Panc1 (cell line): ENCODE measurements around the gene GNG10. TPM values are rescaled to one million over a fixed set of nuclear protein-coding genes. Genes with fewer than 3 reads are reported as not detected.

ENCODE experiments used
- ATAC-seq: fragments of 200-7000 bp; cut with Tn5 transposase; 2 replicates; pipeline ENCODE4 v1.9.1; 2020; ENCODE audit warnings: mild to moderate bottlenecking, moderate library complexity
- BruUV-seq: library from RNA; stranded (reverse); fragments of 400-500 nt; replicated peaks from 2 replicates; lab custom pipeline; 2021; lab: Mats Ljungman, UMichigan
- CTCF ChIA-PET: fragments of 300-600 bp; sonication (Branson Sonifier 250); formaldehyde crosslinking; loops from one replicate; lab custom pipeline; 2022; ENCODE audit warnings: antibody characterized with exemption; lab: Charles Lee
- POLR2A ChIA-PET: fragments of 300-600 bp; sonication (Branson Sonifier 250); formaldehyde crosslinking; loops from one replicate; lab custom pipeline; 2022; ENCODE audit warnings: antibody characterized with exemption; lab: Charles Lee
- DNase-seq: peaks from one replicate; pipeline ENCODE4 v3.0.0-alpha.2; 2010; ENCODE audit warnings: low read depth, low spot score
- H3K27ac ChIP-seq: 2 replicates; pipeline ENCODE4 v1.5.1; 2011; ENCODE audit warnings: mild to moderate bottlenecking, low read length, inconsistent platforms
- H3K27me3 ChIP-seq: fragments of 200-500 bp; sonication (Bioruptor generic); 2 replicates; pipeline ENCODE4 v1.6.0; 2014; ENCODE audit warnings: low read length, inconsistent platforms; ENCODE audit not compliant: control insufficient read depth, insufficient read depth
- H3K36me3 ChIP-seq: fragments of 200-500 bp; sonication (Bioruptor generic); 2 replicates; pipeline ENCODE4 v1.5.1; 2014; ENCODE audit warnings: inconsistent platforms, mild to moderate bottlenecking, low read length, moderate library complexity; ENCODE audit not compliant: control insufficient read depth, insufficient read depth
- H3K4me1 ChIP-seq: 2 replicates; pipeline ENCODE4 v1.5.1; 2011; ENCODE audit warnings: inconsistent platforms, mild to moderate bottlenecking, low read length, moderate library complexity; ENCODE audit not compliant: control insufficient read depth, insufficient read depth
- H3K4me3 ChIP-seq, 2 experiments: 2 replicates each; pipeline ENCODE4 v1.5.1; 2011 to 2012; ENCODE audit warnings: low read depth in 2 of 2, low read length in 2 of 2, mild to moderate bottlenecking in 2 of 2, inconsistent platforms in 1 of 2, moderate library complexity in 1 of 2
- H3K9me3 ChIP-seq: fragments of 200-500 bp; sonication (Bioruptor generic); 2 replicates; pipeline ENCODE4 v1.5.1; 2014; ENCODE audit warnings: low read depth, mild to moderate bottlenecking, inconsistent platforms, low read length, moderate library complexity; ENCODE audit not compliant: control insufficient read depth, insufficient read depth
- POLR2AphosphoS5 ChIP-seq: IDR thresholded peaks from 2 replicates; pipeline ENCODE4 v1.6.1; 2012; ENCODE audit warnings: mild to moderate bottlenecking, low read depth, low read length, moderate library complexity
- SIN3A ChIP-seq: IDR thresholded peaks from 2 replicates; pipeline ENCODE4 v1.6.1; 2012; ENCODE audit warnings: low read depth, mild to moderate bottlenecking, low read length, moderate library complexity, borderline replicate concordance; ENCODE audit not compliant: insufficient read depth
- TCF7L2 ChIP-seq: IDR thresholded peaks from 2 replicates; pipeline ENCODE4 v1.6.1; 2011; ENCODE audit warnings: mild to moderate bottlenecking, low read depth, low read length, inconsistent platforms
- in situ Hi-C: cut with HindIII; loops from 2 replicates; pipeline ENCODE4 v1.10.0; 2016; ENCODE audit warnings: low sequenced_read_pairs, low pct_unique_long_range_greater_than_20kb
- intact Hi-C: fragments of 100-400 bp; cut with micrococcal nuclease; formaldehyde crosslinking; loops from one replicate; pipeline ENCODE4 v1.10.0; 2022; ENCODE audit not compliant: unreplicated experiment
- total RNA-seq: library from RNA; stranded (reverse); gene quantifications from one replicate; pipeline ENCODE4 v1.2.1, GENCODE V29; 2021; ENCODE audit not compliant: unreplicated experiment
- TF ChIP-seq, protein P1 (sequence below): fragments of 450-650 bp; IDR thresholded peaks from 2 replicates; pipeline ENCODE4 v1.5.1; 2017; ENCODE audit warnings: mild to moderate bottlenecking
- TF ChIP-seq, protein P2 (sequence below), 2 experiments: IDR thresholded peaks; 2 replicates each; pipeline ENCODE4 v1.6.1; 2011 to 2012; ENCODE audit warnings: low read depth in 2 of 2, control low read depth in 1 of 2, low read length in 1 of 2, mild to moderate bottlenecking in 1 of 2, moderate library complexity in 1 of 2; ENCODE audit not compliant: insufficient read depth in 1 of 2

GNG10 gene
- total RNA-seq, 1 experiment from 2014 or later, result 40.0 TPM

DNA sequence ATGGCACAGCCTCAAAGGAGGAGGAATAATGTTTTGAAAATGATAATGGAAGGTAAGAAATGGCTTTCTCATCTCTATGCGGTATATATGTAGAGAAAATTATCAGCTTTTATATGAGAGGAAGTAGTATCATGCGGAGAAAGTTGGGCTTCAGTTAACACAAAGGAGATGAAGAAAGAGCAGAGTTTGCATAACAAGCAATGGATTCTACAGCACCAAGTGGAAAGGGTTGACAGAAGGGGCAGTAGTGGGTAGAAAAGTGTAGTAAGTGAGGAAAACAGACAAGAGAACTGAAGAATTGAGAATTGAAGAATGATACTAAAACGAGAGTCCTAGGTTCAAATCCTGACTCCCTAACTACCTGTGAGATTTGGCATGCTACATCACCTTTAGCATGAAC, 51.0 kb downstream of the GNG10 start:
- Histone ChIP-seq H3K27ac (no peak overlapping the region), H3K9me3 (no peaks in the 10 kb centered on the region), H3K4me3 (no peak overlapping the region), H3K4me1 (no peaks in the 10 kb centered on the region), H3K27me3 (no peaks in the 10 kb centered on the region), H3K36me3 (no peaks in the 10 kb centered on the region)
- TF ChIP-seq, protein P1, sequence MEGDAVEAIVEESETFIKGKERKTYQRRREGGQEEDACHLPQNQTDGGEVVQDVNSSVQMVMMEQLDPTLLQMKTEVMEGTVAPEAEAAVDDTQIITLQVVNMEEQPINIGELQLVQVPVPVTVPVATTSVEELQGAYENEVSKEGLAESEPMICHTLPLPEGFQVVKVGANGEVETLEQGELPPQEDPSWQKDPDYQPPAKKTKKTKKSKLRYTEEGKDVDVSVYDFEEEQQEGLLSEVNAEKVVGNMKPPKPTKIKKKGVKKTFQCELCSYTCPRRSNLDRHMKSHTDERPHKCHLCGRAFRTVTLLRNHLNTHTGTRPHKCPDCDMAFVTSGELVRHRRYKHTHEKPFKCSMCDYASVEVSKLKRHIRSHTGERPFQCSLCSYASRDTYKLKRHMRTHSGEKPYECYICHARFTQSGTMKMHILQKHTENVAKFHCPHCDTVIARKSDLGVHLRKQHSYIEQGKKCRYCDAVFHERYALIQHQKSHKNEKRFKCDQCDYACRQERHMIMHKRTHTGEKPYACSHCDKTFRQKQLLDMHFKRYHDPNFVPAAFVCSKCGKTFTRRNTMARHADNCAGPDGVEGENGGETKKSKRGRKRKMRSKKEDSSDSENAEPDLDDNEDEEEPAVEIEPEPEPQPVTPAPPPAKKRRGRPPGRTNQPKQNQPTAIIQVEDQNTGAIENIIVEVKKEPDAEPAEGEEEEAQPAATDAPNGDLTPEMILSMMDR, result no peak
- TF ChIP-seq SIN3A (no peak), TCF7L2 (no peak), POLR2AphosphoS5 (no peak)
- TF ChIP-seq, protein P2, sequence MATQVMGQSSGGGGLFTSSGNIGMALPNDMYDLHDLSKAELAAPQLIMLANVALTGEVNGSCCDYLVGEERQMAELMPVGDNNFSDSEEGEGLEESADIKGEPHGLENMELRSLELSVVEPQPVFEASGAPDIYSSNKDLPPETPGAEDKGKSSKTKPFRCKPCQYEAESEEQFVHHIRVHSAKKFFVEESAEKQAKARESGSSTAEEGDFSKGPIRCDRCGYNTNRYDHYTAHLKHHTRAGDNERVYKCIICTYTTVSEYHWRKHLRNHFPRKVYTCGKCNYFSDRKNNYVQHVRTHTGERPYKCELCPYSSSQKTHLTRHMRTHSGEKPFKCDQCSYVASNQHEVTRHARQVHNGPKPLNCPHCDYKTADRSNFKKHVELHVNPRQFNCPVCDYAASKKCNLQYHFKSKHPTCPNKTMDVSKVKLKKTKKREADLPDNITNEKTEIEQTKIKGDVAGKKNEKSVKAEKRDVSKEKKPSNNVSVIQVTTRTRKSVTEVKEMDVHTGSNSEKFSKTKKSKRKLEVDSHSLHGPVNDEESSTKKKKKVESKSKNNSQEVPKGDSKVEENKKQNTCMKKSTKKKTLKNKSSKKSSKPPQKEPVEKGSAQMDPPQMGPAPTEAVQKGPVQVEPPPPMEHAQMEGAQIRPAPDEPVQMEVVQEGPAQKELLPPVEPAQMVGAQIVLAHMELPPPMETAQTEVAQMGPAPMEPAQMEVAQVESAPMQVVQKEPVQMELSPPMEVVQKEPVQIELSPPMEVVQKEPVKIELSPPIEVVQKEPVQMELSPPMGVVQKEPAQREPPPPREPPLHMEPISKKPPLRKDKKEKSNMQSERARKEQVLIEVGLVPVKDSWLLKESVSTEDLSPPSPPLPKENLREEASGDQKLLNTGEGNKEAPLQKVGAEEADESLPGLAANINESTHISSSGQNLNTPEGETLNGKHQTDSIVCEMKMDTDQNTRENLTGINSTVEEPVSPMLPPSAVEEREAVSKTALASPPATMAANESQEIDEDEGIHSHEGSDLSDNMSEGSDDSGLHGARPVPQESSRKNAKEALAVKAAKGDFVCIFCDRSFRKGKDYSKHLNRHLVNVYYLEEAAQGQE (IDR thresholded peaks at IDR 0.05; ENCODE audit: insufficient read depth in 1 of 2, low read depth in 2 of 2, low read length in 1 of 2), result no peak
- in situ Hi-C loops (no loop called here), intact Hi-C loops (no loop called here)
- CTCF ChIA-PET, result no interaction called here
- POLR2A ChIA-PET, result no interaction called here
- DNase-seq, result no peak
- no TSS peak for BruUV-seq
- ATAC-seq, result no peak

DNA sequence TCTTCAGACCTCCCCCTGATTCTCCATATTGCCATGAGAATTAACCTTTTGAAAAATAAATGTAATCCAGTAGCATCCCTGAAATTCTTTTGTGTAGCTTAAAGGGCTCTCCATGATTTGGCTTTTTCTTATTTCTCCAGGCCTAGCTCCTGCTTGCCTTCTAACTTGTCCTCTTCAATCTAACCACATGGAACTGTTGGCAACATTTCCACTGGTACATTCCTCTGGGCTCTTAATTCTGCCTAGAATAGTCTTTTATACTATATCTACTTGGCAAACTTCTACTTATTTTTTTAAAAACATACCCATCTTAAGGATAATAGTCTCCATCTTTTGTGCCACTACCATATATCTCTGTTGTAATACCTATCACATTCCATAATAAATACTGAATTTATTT, 54.1 kb downstream of the GNG10 start:
- no peak overlapping the region for H3K4me3 ChIP-seq
- ATAC-seq (no peak), DNase-seq (no peak)
- TF ChIP-seq POLR2AphosphoS5 (no peak), SIN3A (no peak), TCF7L2 (no peak)
- TF ChIP-seq, protein P1, result no peak
- CTCF ChIA-PET, result no interaction called here
- intact Hi-C loops, result no loop called here
- H3K27ac ChIP-seq, result no peak overlapping the region
- POLR2A ChIA-PET, result no interaction called here
- no peaks in the 10 kb centered on the region for H3K36me3 ChIP-seq
- no peaks in the 10 kb centered on the region for H3K9me3 ChIP-seq
- in situ Hi-C loops, result no loop called here
- no peaks in the 10 kb centered on the region for H3K4me1 ChIP-seq
- no TSS peak for BruUV-seq
- H3K27me3 ChIP-seq, result no peaks in the 10 kb centered on the region
